Measurements from ENCODE around the gene ROR2. TPM values are rescaled to one million over a fixed set of nuclear protein-coding genes. Genes with fewer than 3 reads are reported as not detected.

Gene ROR2
- total RNA-seq, 1 experiment from 2014 or later = 2.7 TPM

GRCh38 chr9:91730806-91731205, 219.2 kb downstream of the ROR2 start:
- Histone ChIP-seq H3K9me3 (ENCODE audit: control insufficient read depth, low read depth, low read length) (no peaks in the 10 kb centered on the region), H2BK20ac (ENCODE audit: low read depth, low read length, poor library complexity, severe bottlenecking) (no peak overlapping the region), H3K23ac (ENCODE audit: insufficient read length, low read depth, low read length) (no peak overlapping the region), H3K79me1 (ENCODE audit: insufficient read depth, low read depth, low read length, poor library complexity, severe bottlenecking) (no peaks in the 10 kb centered on the region), H3T11ph (ENCODE audit: low read length) (no peak overlapping the region), H2BK5ac (ENCODE audit: insufficient read length, low read length) (no peak overlapping the region), H2BK120ac (ENCODE audit: low read depth, low read length, poor library complexity, severe bottlenecking) (no peak overlapping the region), H3K27me3 (ENCODE audit: insufficient read depth, low read length) (no peaks in the 10 kb centered on the region), H3K4me2 (ENCODE audit: insufficient read depth, insufficient read length, low read length) (no peak overlapping the region), H2AK5ac (ENCODE audit: insufficient read length, low read length) (no peak overlapping the region), H3K79me2 (ENCODE audit: insufficient read depth, low read length) (no peaks in the 10 kb centered on the region), H3K9ac (ENCODE audit: extremely low read depth, insufficient read length, low read length) (no peak overlapping the region), H4K91ac (ENCODE audit: insufficient read length, low read depth, low read length) (no peak overlapping the region), H3K4me1 (ENCODE audit: insufficient read depth, low read length) (no peaks in the 10 kb centered on the region), H4K5ac (ENCODE audit: insufficient read length, low read depth, low read length) (no peak overlapping the region), H2BK15ac (ENCODE audit: low read depth, low read length) (no peak overlapping the region), H2BK12ac (ENCODE audit: insufficient read length, low read depth, low read length) (no peak overlapping the region), H2AFZ (ENCODE audit: low read length) (no peak overlapping the region), H3K27ac (ENCODE audit: insufficient read length, low read depth, low read length) (no peak overlapping the region), H3K56ac (ENCODE audit: insufficient read length, low read depth, low read length) (no peak overlapping the region), H3K14ac (ENCODE audit: insufficient read depth, low read length) (no peak overlapping the region), H4K20me1 (ENCODE audit: control insufficient read depth, insufficient read depth, insufficient read length) (no peaks in the 10 kb centered on the region), H3K18ac (ENCODE audit: insufficient read length, low read depth, low read length) (no peak overlapping the region), H3K4ac (ENCODE audit: low read depth, low read length) (no peak overlapping the region), H3K23me2 (ENCODE audit: insufficient read length, low read depth, low read length, poor library complexity, severe bottlenecking) (no peaks in the 10 kb centered on the region), H4K8ac (replicated peaks; ENCODE audit: insufficient read length, low read depth, low read length) (no peak overlapping the region)
- Mint-ChIP-seq H3K36me3 (ENCODE audit: insufficient read depth in 1 of 3, low read depth in 3 of 3) (no peaks in the 10 kb centered on the region), H3K4me1 (0 out of 4 replicates have a peak, but pooled peaks cover 0 to 9% of the 10 kb centered on the region in 2 experiments), H3K9me3 (no peaks in the 10 kb centered on the region), H3K4me3 (no peak overlapping the region), H3K27me3 (ENCODE audit: low read depth) (no peaks in the 10 kb centered on the region), H3K27ac (no peak overlapping the region)
- TF ChIP-seq CTCF (conservative IDR thresholded peaks at IDR 0.05) = no peak
- WGBS (ENCODE audit: extremely low coverage, insufficient read length, low lambda C conversion rate) = no CpG with 5 or more reads among the region's 15 CpGs
- DNase-seq = no peak
